GM21717 (cell line): ENCODE measurements around the gene RLBP1.
A peak's percentile ranks its signal among the peaks of the same experiment; 100 is the strongest.

Experiments
- ATAC-seq: cut with Tn5 transposase; IDR thresholded peaks from one replicate; pipeline ENCODE4 v1.9.1; 2021; ENCODE audit warnings: mild to moderate bottlenecking, moderate library complexity; ENCODE audit not compliant: unreplicated experiment

The RLBP1 gene

DNA sequence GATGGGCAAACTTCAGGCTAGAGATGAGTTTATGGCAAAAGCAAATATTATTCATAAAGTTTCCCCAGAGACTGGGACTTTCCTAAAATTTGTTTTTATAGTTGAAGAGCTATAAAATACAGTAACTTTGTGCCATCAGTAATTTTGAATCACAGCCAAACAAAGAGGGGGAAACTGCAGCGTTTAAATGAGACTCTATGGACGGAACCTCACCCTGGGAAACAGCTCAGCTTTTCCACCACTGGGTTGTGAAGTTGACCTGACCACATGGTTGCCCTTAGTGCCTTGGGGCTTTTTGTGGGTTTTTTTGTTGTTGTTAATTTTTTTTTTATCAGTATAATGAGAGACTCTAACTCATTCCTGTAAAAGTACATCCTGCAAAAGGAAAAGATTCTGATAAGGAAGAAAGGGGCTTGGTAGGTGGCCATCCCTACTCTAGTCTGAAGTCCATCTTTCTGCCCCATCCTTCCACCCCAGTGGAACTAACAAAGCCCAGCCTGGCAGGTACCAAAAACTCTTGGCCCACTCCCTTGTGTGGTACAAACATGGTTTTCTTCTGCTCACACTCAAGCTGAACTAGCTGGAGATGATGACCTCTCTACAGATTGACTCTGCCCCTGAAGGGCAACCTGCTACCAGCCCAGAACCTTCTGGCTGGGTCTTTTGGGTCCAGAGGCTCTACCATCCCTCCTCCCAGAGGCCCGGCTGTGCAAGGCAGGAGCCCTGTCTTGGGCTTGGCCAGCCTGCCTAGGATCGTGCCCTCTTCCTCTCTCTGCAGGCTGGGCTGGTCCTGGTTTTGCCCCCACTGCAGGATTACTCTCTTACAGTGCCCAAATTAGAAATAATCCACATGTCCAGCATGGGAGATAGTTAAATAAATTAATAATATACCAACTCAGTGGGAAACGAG lies 41.2 kb downstream of the RLBP1 start:
- no peak for ATAC-seq

DNA sequence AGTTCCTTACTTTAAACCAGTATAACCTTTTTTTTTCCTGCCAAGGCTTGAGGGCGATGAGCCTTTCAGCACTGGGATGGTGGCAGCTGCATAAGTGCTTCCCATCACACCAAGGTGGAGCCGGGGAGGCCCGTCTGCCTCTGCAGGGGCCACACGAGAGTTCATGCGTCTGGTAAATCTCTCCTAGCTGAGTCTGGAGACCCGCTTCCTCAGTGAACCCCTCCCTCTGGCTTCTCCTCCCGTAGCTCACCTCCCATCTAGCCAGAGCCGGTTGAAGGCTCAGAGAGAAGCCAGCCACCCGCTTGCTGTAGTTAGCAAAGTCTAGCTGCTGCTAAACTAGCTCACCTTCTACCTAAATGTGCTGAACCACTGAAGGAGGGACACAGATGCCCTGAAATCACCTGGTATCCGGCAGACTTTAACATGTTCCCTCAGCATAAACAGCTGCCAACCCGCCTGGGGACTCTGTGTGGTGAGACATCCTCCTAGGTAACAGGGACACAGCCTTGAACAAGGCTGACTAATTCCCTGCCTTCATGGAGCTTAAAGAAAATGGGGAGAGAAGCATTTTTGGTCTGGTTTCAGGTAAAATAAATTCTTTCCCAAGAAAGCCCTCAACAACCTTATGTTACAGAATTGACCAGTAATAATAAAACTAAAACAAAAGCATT lies 42.9 kb downstream of the RLBP1 start:
- no peak for ATAC-seq

DNA sequence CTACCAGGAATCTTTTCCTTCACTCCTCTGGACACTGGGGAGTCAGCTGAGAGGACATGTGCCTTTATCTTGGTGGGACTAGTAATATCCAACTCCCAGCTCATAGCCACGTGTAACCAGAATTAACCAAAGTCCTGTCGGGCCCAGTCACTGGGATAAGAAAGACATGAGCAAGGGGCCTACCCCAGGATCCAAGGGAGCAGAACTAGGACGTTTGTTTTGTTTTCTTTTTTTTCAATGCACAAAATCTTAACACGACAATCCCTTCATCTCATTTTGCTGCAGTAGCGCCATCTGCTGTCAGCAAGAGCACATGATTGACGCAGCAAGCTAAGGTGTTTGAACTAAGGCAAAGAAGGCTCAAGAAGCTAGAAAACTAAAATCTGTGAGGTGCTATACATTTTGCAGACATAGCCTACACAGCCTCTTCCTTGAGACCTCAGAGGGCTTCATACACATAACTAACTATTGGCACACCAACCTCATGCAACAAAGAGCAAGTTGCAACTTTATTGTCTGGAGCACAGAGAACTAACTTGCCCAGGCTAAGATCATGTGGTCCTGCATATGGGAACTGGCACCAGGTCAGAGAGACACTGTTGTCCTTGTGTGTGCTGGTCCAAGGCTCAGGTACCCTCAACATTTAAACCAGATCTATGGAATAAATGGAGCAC lies 43.6 kb downstream of the RLBP1 start:
- no peak for ATAC-seq

DNA sequence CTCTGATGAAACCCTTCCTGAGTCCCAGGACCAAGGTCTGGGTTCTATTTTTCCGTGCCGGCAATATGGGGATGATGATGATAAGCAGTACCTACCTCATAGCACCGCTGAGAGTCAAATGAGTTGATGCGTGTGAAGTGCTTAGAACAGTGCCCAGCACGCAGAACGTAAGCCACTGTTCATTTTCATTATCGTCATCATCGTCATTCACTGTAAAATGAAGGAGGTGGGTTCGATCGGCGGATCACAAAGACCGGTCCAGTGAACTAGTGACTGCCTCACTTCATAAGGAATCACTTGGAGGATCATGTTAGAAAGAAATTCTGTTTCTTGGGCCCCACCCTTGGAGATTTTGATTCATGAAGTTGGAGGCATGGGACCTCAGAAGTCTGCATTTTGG lies 44.3 kb downstream of the RLBP1 start:
- no peak for ATAC-seq

DNA sequence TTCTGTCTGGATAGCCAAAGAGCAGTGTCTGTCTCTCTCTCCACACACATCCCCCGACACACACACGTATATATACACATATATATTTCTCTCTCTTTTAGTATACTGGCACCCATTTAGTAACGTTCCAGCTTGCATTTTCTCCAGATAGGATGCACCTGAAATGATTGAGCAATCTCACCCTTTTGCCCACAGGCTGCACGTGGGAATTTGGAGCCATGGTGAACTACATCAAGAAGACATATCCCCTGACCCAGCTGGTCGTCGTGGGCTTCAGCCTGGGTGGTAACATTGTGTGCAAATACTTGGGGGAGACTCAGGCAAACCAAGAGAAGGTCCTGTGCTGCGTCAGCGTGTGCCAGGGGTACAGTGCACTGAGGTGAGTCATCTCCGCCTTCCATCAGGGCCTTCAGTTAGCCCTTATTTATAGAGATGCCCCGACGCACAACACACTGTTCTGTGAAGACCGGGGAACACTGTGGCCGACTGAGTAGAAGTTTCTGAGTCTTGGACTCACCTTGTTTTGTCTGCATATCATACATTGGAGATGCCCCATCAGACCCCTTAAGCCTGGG lies 45.7 kb downstream of the RLBP1 start:
- no peak for ATAC-seq

DNA sequence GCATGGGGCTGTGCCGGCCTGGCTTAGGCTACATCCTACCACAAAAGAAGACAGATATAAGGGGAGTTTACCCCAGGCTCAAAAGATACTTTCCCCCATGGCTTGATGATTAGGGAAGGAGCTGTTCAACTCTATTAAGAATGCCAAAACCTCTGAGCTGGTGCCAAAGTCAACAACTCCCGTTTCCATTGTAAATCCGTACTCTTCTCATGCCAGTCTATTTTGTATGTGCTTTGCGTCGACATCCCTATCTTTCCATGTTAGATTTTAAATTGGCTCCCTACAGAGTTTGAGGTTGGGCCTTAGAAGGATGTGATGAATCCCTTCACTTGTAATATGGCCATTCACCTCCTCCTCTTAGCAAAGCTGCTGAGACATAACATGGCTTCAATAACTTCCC lies 46.9 kb downstream of the RLBP1 start:
- no peak for ATAC-seq

DNA sequence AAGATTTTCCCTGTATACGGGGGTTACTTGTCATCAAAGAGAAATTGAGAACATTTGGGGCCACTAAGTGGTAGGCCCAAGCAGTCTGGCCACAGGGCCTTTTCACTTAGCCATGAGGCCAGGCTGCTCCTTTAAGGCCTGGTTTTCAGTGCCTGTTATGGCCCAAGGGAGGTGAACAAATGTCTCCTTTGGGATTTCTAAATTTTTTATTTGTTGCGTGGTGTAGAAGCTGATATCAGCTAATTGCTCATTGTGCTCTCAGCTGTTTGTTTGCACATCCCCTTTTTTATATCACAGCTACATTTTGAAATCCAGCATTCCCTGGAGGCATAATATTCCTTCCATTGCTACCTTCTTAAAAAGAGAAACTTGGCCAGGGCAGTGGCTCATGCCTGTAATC lies 48.5 kb downstream of the RLBP1 start:
- no peak for ATAC-seq

DNA sequence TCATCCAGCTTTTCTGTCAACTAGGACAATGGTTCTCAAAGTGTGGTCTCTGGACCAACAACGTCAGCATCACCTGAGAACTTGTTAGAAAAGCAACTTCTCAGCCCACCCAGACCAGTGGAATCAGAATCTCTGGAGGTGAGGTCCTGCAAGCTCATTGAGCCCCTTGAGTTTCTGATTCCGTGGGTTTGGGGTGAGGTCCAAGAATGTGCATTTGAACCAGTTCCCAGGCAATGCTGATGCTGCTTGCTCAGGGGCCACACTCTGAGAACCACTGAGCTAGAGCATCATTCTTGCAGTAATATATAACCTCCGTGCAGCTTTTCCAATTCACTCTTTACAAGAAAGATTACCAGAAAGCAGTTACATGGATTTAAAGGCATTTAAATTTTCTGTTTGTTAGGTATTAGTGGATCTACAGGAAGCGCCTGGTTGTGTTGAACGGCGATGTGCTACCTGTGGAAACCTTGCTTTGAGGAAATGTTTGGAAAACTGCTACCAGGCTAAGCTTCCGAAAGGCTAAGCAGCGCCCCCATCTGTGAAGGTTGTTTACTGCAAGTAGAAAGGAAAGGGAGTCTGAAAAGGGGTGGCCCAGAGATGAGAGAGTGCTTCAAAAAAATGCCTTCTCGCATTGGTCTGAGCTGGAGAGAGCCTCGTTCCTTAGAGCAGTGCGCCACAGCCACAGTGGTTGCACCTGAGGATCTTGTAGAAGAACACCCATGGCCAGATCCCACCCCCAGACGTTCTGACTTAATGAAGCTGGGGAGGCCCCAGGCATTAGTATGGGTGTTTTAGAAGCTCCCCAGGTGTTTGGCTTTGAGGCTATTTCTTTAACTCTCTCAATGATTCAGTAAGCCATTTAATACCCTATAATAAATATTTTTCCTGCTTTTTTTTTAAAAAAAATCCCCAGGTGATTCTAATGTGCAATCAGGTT lies 50.0 kb downstream of the RLBP1 start:
- ATAC-seq: no peak

DNA sequence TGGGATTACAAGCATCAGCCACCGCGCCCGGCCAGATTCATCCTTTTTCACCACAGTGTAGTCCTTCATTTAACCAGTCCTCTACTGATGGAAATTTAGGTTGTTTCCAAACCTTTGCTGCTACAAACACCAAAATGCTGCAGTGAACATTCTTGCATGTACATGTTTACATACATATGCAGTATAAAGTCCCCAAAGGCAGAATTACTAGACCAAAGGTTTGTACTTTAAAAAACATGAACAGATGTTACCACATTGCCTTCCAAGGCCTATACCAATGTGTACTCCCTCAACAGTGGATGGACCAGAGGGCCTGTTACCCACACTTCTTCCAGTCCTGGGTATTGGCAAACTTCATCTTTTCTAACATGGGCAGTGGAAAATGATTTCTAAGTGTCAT lies 51.0 kb downstream of the RLBP1 start:
- ATAC-seq: no peak

DNA sequence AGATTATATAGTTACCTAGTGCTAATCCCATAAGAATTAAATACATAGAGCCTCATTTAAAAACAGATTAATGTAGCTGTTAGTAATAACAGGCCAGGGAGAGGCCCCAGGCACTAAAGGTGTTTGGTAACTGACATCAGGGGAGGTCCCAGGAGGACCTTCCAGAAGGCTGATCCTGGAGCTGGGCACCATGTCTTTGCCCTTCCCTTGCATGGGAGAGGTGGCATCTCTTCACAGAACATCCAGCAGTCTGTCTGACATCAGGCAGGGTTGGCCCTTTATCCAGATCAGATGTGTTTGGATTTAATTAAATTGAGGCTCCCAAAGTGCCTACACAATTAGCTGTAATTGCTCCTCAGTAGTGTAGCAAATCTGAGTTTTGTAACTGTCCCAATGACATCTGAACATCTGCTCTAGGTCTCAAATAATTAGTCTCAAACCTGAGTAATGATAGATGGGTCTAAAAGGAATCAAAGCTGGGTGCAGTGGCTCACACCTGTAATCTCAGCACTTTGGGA lies 53.0 kb downstream of the RLBP1 start:
- ATAC-seq: no peak

DNA sequence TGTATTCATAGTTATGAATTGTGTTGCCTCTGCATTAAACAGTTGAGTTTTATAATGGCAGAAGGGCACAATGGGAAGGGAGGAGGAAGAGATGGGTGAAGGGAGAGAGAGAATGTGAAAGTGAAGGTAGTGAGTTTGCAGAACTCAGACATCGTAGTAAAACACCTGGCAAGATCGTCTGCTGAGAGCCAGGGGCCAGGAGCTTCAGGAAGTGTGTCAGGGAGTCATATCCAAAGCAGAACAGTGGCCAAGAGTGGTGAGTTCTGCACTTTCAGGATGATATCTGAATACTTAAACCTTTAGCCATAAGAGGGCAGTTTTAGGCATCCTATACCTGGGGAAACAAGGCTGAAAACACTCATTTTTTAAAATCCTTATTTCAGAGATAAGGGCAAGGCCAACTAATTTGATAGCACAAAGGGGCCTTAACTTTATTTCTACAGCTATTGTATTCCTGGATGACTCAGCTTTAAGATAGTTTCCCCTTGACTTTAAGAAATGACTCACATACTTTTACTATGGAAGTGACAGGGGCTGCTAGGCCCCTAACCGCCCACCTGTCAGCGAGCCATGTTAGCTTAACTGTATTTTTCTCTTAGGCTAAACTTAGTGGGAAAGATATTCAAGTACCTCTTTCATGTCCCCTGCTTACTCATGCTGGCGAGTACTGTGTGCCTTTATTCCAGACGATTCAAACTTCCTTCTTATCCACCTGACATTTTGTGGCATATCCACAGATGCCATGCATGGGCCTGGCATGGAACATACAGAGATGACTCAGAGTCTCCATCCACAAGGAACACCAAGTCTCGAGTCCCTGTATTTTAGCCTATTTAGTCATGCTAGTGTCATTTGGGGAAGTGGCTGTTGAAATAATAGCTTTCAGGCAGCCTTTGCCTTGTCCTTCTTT lies 53.9 kb downstream of the RLBP1 start:
- peak; percentile 74 for ATAC-seq

DNA sequence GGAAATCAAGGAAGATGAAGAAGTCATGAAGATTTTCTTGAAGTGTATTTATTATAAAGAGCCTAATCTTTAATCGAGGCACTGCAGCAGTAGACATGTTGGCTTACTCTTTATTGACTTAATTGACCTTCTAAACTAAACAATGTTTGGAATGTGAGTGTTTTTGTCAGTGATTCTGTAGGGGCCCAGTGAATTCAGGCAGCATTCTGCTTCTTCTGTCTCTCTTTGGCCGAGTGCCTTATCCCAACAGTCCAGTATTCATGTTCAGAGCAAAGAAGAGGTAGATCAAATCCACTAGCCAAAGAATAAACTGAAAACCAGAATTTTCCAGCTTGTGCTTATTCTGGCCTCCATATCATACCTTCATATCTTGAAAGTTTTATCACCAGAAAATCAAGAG lies 55.7 kb downstream of the RLBP1 start:
- ATAC-seq: no peak

DNA sequence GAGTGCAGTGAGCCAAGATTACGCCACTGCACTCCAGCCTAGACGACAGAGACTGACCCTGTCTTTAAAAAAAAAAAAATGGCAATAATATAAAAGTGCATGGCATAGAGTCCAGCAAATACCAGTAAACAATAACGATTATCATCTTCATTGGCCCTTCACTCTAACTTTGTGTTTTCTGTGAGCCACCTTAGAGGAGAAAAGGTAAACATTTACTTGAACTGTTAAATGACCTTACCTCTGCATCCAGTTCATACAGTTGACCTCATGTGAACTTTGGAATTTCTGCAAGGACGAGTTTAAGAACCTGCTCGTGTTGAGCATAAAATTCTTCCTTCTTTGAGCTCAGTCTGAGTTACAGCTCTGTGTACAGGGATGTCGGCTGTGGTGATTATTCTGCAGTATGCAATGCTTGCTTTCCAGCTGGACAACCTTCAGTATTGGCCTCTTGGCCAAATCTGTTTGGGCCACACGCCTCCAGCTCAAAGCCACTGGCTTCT lies 56.6 kb downstream of the RLBP1 start:
- ATAC-seq: no peak

DNA sequence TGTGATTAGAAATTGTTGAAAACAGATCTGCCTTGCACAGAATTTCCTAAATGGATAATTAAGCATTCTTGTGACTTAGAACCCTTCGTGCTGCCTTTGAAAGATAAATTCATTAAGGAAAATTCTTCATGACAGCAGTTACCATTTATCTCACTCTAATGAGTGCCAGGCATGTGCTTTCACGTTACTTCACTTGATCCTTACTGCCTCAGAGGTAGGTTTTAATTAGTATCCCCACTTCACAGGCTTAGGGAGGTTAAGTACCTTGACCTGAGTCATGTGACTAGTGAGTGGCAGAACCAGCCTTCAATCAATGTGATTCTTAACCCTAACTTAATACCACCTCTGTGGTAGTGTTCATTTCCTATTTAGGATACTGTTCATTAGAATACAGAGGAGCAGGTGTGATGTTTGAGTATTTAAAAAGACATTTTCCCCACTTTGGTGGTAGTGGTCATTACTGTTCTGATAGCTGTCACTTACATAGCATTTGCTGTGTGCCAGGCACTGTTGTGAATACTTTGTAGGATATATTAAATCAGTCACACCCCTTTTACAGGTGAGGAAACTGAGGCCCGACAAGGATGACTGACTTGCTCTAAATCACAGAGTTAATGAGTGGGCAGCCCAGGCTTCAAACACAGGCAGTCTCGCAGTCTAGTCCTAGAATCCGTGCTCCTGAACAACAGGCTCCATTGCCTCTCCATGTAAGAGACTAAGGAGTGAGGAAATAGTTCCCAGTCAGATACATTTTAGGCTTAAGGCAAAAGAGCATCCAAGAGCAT lies 57.9 kb downstream of the RLBP1 start:
- no peak for ATAC-seq

DNA sequence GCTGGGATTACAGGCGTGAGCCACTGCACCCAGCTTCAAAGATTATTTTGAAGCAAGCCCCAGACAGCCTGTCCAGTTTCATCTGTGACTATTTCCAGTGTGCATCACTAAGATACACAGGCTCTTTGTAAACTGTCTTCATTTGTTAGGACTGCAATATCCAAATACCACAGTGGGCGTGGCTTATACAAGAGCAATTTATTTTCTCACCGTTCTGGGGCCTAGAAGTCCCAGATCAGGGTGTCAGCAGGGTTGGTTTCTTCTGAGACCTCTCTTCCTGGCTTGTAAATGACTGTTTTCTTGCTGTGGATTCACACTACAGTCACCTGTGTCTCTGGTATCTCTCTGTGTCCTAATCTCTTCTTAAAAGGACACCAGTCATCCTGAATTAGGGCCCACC lies 59.7 kb downstream of the RLBP1 start:
- no peak for ATAC-seq
